Thymus (tissue), 11 donors: ENCODE data around the gene TNFRSF14. TPM values are rescaled to one million over a fixed set of nuclear protein-coding genes. Genes with fewer than 3 reads are reported as not detected.

Experiments
- DNase-seq, 9 donors: peaks; one replicate each; pipeline ENCODE4 v3.0.0-alpha.2; 2013; ENCODE audit warnings: low spot score in 9 of 9, low read depth in 6 of 9, missing footprints in 1 of 9
- H3K27ac ChIP-seq, 2 donors: one replicate each; pipeline ENCODE4 v1.5.1; 2013; ENCODE audit warnings: control low read depth in 1 of 2, low read depth in 1 of 2, low read length in 1 of 2, mild to moderate bottlenecking in 1 of 2, moderate library complexity in 1 of 2
- H3K27me3 ChIP-seq, 2 donors: one replicate each; pipeline ENCODE4 v1.5.1; 2013; ENCODE audit warnings: low read length in 1 of 2; ENCODE audit not compliant: control insufficient read depth in 2 of 2, insufficient read depth in 1 of 2
- H3K36me3 ChIP-seq, 2 donors: one replicate each; pipeline ENCODE4 v1.5.1; 2013; ENCODE audit warnings: low read length in 1 of 2, mild to moderate bottlenecking in 1 of 2, moderate library complexity in 1 of 2; ENCODE audit not compliant: control insufficient read depth in 2 of 2, insufficient read depth in 2 of 2
- H3K4me1 ChIP-seq, 2 donors: one replicate each; pipeline ENCODE4 v1.5.1; 2013; ENCODE audit warnings: low read length in 2 of 2; ENCODE audit not compliant: control insufficient read depth in 2 of 2, insufficient read depth in 2 of 2
- H3K4me3 ChIP-seq, 2 donors: one replicate each; pipeline ENCODE4 v1.5.1; 2013; ENCODE audit warnings: low read length in 2 of 2, control low read depth in 1 of 2, mild to moderate bottlenecking in 1 of 2
- H3K9me3 ChIP-seq, 2 donors: one replicate each; pipeline ENCODE4 v1.5.1; 2013; ENCODE audit warnings: low read length in 1 of 2, mild to moderate bottlenecking in 1 of 2; ENCODE audit not compliant: control insufficient read depth in 2 of 2, insufficient read depth in 1 of 2
- WGBS: extraction: QIAGEN DNeasy Blood & Tissue Kit; methylation state at CpG from one replicate; pipeline ENCODE4 v1.1.7; 2013; 5-methylcytosine and 5-hydroxymethylcytosine counted together
- polyA plus RNA-seq: library from polyadenylated mRNA; stranded (reverse); fragments of 200-250 nt; gene quantifications from one replicate; pipeline ENCODE4 v1.2.3, GENCODE V29; 2013
- total RNA-seq: library from RNA; stranded (reverse); fragments of 120-200 nt; gene quantifications from one replicate; pipeline ENCODE4 v1.2.4, GENCODE V29; 2013
- donor health status: healthy.

The TNFRSF14 gene
- total and polyA plus RNA-seq, 2 donors: 72.4 to 233 TPM

DNA sequence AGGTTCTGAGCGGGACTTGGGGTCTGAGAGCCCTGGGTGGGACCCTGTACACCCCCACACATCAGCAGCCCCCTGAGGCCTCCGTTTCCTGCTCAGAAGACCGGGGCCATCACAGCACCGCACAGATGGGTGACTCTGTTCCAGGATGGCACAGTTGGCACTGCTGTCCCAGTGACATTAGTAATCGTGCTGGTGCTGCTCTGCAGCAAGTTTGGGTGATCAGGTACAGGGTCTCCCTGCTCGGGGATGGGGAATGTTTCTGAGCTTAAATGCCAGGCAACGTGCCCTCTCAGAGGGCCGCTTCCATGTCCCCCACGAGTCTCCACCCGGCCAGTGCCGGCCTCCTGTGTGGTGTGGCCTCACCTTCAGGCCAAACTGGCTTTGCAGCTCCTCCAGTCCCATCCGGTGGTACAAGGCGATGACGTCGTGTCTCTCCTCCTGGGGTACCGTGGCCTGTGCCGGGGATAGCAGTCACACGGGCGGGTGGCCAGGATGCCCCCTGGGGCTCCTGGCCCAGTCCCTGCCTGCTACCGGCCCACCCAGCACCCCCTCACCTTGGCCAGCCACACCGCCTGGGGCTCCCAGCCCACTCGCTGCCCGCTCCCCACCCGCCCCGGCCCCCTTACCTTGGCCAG is 47.5 kb downstream of the TNFRSF14 start:
- Histone ChIP-seq H3K9me3 (peaks cover 0 to under 1% of the 10 kb centered on the region in 2 donors), H3K4me3 (no peak overlapping the region), H3K27ac (no peak overlapping the region), H3K27me3 (no peaks in the 10 kb centered on the region), H3K4me1 (no peaks in the 10 kb centered on the region), H3K36me3 (no peaks in the 10 kb centered on the region)
- no peak for DNase-seq
- 93% methylated on average over 25 of the region's 25 CpGs for WGBS

DNA sequence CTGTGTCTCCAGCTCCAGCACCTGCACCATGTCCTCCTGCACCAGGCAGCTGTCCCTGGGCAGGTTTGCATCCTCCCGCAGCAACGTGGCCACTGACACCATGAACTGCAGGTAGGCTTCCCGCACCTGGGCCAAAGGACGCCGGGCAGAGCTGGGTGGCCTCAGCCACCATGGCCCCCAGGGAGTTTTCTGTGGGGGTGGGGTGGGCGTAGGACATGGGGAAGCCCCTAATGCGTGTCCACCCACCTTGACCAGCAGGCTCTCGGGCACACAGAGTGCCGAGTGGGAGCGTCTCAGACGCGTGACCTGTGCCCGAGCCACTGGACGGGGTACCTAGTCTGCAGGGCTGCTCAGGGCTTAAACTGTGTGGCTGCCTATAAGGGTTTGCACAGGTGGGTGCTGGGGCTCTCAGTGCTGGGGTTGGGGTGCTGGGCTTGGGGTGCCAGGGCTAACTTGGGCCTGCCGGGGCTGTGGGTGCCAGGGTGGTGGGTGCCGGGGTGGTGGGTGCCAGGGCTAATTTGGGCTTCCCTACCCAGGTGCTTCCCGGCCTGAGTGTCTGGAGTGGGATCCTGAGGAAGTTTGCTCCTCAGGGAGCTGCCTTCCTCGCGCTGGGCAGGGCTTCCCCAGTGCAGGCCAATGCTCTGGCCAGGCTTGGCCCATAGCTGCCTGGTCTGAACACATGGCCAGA is 48.1 kb downstream of the TNFRSF14 start:
- Histone ChIP-seq H3K4me1 (no peaks in the 10 kb centered on the region), H3K36me3 (no peaks in the 10 kb centered on the region), H3K27ac (no peak overlapping the region), H3K4me3 (no peak overlapping the region), H3K27me3 (no peaks in the 10 kb centered on the region), H3K9me3 (no peaks in the 10 kb centered on the region)
- WGBS: 92% methylated on average over 19 of the region's 19 CpGs
- no peak for DNase-seq

DNA sequence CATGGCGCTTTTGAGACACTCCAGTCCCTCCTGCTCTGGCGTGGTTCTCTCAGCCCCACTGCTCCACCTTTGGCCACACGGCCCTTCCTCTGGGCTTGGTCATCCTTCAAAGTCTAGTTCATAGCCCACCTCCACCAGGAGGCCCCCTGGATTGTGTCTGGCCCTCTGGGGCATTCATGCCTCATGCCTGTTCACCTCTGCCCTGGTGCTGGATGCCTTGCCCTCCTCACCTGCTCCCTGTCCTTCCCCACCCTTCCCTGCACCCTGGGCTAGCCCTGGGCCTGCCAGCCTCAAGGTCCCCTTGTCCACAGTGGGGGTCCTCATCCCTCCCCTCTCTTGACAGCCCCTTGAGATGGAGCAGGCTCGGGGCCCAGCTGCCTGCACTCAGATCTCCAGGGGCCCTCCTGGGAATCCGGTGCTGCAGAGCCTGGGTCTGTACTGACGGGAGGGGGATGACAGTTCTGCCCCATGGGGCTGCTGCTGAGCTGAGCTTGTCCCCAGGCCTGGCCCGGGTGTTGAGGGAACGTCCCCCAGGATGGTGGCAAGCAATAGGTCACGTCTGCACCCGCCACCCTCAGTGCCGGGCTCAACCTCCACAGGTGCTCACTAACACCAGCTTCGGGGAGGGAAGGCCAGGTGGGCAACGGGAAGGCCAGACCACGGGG is 48.8 kb downstream of the TNFRSF14 start:
- Histone ChIP-seq H3K36me3 (no peaks in the 10 kb centered on the region), H3K27me3 (peaks cover 0 to 2% of the 10 kb centered on the region in 2 donors), H3K27ac (no peak overlapping the region), H3K4me1 (no peaks in the 10 kb centered on the region), H3K9me3 (no peaks in the 10 kb centered on the region), H3K4me3 (no peak overlapping the region)
- no peak for DNase-seq
- WGBS: 93% methylated on average over 14 of the region's 14 CpGs

DNA sequence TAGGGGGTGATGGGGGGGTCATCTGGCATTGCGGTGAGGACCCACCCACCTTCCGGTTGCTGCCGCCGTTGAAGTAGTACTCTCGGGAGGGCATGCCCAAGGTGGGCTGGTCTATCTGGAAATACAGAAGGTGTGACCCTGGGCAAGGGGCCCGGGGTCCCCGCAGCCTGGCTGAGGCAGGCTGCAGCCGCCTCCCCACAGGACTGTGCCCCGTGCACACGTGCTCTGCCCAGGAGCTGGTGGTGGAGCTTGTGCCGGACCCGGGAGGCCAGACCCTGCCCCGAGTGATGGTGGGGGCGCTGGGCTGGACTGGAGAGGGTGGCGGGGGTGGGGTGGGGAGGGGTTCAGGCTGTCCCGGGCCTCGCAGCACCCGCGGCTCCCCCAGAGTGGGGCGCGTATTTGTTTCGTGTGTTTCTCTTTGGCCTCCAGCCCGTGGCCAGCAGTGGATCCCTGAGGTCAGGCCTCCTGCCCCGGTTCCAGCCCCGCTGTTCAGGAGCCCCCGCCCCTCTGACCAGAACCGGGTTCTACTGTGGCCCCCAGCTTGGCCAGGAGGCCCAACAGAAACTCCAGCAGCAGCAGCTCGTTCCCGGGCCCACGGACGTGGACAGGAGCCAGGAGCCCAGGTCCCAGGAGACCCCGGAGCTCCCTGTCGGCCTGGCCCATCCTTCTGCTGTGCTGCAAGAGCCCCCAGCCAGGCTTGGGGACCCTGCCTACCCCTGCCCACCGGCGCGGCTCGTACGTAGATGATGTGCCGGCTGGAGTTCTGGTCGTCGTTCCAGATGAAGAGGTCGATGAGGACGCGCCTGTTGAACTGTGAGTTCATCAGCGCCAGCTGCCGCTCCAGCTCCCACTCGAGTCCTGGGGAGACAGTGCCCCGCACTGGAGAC is 49.6 kb downstream of the TNFRSF14 start:
- WGBS: 96% methylated on average over 48 of the region's 48 CpGs
- H3K9me3 ChIP-seq: no peaks in the 10 kb centered on the region
- DNase-seq: no peak
- peaks cover 0 to 4% of the 10 kb centered on the region in 2 donors for H3K27me3 ChIP-seq
- no peak overlapping the region for H3K27ac ChIP-seq
- no peak overlapping the region for H3K4me3 ChIP-seq
- H3K36me3 ChIP-seq: no peaks in the 10 kb centered on the region
- H3K4me1 ChIP-seq: no peaks in the 10 kb centered on the region

DNA sequence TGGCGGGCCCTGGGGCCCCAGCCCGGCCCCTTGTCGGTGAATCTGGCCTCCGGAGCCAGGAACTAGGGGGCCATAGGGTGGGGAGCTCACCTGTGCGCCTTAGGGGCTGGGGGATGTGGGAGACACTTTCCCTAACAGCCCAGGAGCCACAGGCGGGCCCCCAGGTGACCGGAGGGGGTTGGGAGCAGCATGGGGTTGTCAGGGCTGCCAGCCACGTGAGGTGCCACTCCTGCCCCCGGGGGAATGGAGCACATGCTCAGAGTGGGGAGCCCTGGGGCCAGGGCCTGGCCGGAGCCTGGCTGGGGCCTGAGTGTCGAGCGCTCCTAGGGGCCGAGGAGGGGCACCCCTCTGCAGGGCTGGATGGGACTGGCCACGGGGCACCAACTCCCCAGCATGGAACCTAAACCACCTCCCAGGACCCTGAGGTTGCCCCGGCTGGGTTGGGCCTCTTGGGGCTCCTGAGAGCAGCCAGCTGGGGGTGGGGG is 50.3 kb downstream of the TNFRSF14 start:
- WGBS: 89% methylated on average over 15 of the region's 15 CpGs
- DNase-seq: no peak

DNA sequence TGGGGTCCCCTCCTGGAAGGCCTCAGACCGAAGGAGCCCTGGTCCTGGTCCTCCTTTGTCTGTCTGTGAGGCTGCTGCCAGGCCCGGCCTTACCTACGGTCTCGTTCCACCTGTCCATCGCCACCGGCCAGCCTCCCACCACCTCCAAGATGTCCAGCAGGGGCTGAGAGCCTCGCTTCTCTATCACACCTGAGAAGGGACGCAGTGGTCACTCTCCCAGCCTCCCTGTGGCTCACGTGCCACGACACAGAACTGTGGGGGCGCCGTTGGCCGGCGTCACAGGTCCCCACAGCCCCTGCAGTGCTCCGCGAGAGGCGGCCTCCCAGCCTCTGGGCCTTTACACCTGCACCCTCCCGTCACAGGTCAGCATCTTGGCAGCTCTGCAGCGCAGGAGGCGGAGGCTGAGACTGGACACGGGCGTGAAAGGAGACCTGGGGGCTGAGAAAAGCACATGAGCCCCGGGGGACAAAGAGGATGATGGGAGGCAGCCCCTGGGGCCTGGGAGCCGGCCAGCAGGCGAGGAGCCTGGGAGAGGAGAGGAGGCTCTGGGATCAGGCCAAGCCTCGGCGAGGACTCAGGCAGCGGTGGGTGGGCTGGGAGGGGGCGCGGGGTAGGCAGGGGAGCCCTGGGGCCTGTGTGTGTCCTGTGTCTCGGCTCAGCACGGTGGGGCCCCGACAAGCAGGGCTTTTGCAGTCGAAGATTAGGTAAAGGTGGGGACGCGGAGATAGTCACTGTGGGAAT is 50.9 kb downstream of the TNFRSF14 start:
- no peaks in the 10 kb centered on the region for H3K36me3 ChIP-seq
- H3K4me3 ChIP-seq: no peak overlapping the region
- 94% methylated on average over 36 of the region's 36 CpGs for WGBS
- no peak for DNase-seq
- H3K9me3 ChIP-seq: no peaks in the 10 kb centered on the region
- no peak overlapping the region for H3K27ac ChIP-seq
- no peaks in the 10 kb centered on the region for H3K4me1 ChIP-seq
- H3K27me3 ChIP-seq: peaks cover 0 to 9% of the 10 kb centered on the region in 2 donors

More for the DNA sequence above, 50.3 kb downstream of the TNFRSF14 start:
- Histone ChIP-seq H3K36me3 (no peaks in the 10 kb centered on the region), H3K9me3 (no peaks in the 10 kb centered on the region), H3K27ac (no peak overlapping the region), H3K27me3 (peaks cover 0 to 9% of the 10 kb centered on the region in 2 donors), H3K4me1 (no peaks in the 10 kb centered on the region), H3K4me3 (no peak overlapping the region)

DNA sequence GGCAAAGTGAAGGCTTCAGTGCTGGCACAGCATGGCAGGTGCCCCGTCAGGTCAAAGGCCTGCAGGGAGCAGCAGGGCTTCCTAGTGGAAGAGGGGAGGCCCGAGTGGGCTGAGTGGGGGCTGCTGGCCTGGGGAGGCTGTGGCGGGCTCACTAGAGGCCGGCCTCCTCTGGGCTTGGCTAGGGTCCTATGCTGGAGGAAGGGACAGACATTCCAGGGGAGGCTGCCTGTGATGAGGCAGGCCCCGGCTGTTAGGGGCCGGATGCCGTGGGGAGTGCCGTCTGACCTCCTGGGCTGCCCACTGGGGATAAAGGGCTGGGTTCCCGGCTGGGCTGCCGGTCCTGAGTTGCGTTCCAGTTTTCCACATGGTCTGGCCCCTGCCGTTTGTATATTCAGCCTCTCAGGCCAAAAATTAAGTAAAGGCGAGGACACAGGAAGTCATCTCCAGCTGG is 51.5 kb downstream of the TNFRSF14 start:
- no peak for DNase-seq
- H3K4me3 ChIP-seq: no peak overlapping the region
- peaks cover 0 to 9% of the 10 kb centered on the region in 2 donors for H3K27me3 ChIP-seq
- H3K36me3 ChIP-seq: no peaks in the 10 kb centered on the region
- H3K27ac ChIP-seq: no peak overlapping the region
- 88% methylated on average over 13 of the region's 13 CpGs for WGBS
- no peaks in the 10 kb centered on the region for H3K4me1 ChIP-seq
- no peaks in the 10 kb centered on the region for H3K9me3 ChIP-seq

DNA sequence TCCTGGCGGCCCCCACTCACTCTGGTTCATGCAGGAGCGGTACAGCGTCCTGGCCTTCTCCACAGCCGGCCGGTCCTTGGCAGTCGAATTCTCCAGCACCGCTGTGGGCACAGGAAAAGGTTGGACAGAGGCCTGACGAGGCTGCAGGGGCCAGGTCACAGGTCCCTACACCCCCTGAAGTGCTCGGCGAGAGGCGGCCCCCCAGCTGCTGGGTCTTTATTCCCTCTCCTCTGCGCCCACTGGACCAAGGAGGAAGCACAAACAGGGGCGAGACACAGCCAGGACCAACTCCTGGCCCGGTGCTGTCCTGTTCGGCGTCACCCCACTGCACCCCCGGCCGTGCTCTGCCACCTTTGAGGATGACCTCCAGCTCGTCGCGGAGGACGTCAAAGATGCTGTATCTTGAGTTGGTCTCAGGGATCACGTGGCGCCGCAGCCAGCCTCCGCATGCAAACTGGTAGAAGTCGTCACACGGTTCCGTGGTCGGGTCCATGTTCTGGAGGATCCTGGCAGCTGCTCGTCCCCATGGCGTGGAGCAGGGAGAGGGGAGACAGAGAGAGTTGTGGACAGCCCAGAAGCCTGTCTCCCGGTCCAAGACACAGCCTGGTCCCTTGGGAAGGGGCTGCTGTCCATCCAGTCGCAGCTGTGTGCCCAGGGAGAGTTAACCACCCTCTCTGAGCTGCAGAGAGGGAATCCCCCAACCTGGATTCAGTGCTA is 53.3 kb downstream of the TNFRSF14 start:
- no peaks in the 10 kb centered on the region for H3K9me3 ChIP-seq
- H3K36me3 ChIP-seq: no peaks in the 10 kb centered on the region
- peaks cover 0 to 9% of the 10 kb centered on the region in 2 donors for H3K27me3 ChIP-seq
- no peak overlapping the region for H3K4me3 ChIP-seq
- no peaks in the 10 kb centered on the region for H3K4me1 ChIP-seq
- no peak overlapping the region for H3K27ac ChIP-seq
- DNase-seq: no peak
- WGBS: 93% methylated on average over 34 of the region's 34 CpGs
